Mesenchymal stem cell (in vitro differentiated cells and primary cell): ENCODE results near the gene SLC38A1.
"Not testable (repeated sequence)": the region's sequence is repeated elsewhere in the genome, so short reads cannot be mapped to it uniquely, and the experiment has no call there.

Source experiments
- DNase-seq: peaks from one replicate; pipeline ENCODE4 v3.0.0-alpha.2; 2013
- H2AFZ ChIP-seq: one replicate; pipeline ENCODE4 v1.6.1; 2013; ENCODE audit warnings: low read depth, mild to moderate bottlenecking, control low read depth, inconsistent platforms, low read length, moderate library complexity
- H2AK5ac ChIP-seq: 2 replicates; pipeline ENCODE4 v1.6.1; 2013; ENCODE audit warnings: low read length, moderate library complexity, mild to moderate bottlenecking, inconsistent platforms; ENCODE audit not compliant: severe bottlenecking
- H2BK120ac ChIP-seq: one replicate; pipeline ENCODE4 v1.6.1; 2013; ENCODE audit warnings: low read depth, mild to moderate bottlenecking, inconsistent platforms, low read length, moderate library complexity
- H2BK12ac ChIP-seq, 2 experiments: one replicate each; pipeline ENCODE4 v1.6.1; 2013; ENCODE audit warnings: inconsistent platforms in 2 of 2, low read length in 2 of 2, mild to moderate bottlenecking in 2 of 2, moderate library complexity in 2 of 2, control low read depth in 1 of 2
- H2BK15ac ChIP-seq: one replicate; pipeline ENCODE4 v1.6.1; 2013; ENCODE audit warnings: mild to moderate bottlenecking, low read depth, inconsistent platforms; ENCODE audit not compliant: poor library complexity, severe bottlenecking
- H2BK5ac ChIP-seq: 2 replicates; pipeline ENCODE4 v1.6.1; 2013; ENCODE audit warnings: low read depth, mild to moderate bottlenecking, low read length, control low read depth, inconsistent platforms; ENCODE audit not compliant: poor library complexity, severe bottlenecking
- H3K14ac ChIP-seq, 2 experiments: one replicate each; pipeline ENCODE4 v1.6.1; 2013; ENCODE audit warnings: inconsistent platforms in 2 of 2, low read length in 2 of 2, control low read depth in 1 of 2, mild to moderate bottlenecking in 1 of 2, moderate library complexity in 1 of 2
- H3K18ac ChIP-seq, 2 experiments: one replicate each; pipeline ENCODE4 v1.6.1; 2013; ENCODE audit warnings: inconsistent platforms in 2 of 2, low read length in 2 of 2, control low read depth in 1 of 2, low read depth in 1 of 2, mild to moderate bottlenecking in 1 of 2
- H3K23ac ChIP-seq, 2 experiments: one replicate each; pipeline ENCODE4 v1.6.1; 2013; ENCODE audit warnings: inconsistent platforms in 2 of 2, low read length in 2 of 2, mild to moderate bottlenecking in 2 of 2, moderate library complexity in 2 of 2, control low read depth in 1 of 2
- H3K27ac ChIP-seq: 2 replicates; pipeline ENCODE4 v1.5.1; 2013; ENCODE audit warnings: mild to moderate bottlenecking, moderate library complexity, low read length, control low read depth, inconsistent platforms; ENCODE audit not compliant: poor library complexity, severe bottlenecking
- H3K27me3 ChIP-seq, 2 experiments: 2 replicates each; pipeline versions ENCODE4 v1.6.1 to v1.7.0; 2013; ENCODE audit warnings: low read length in 2 of 2, mild to moderate bottlenecking in 2 of 2, moderate library complexity in 2 of 2, control low read depth in 1 of 2, inconsistent platforms in 1 of 2; ENCODE audit not compliant: control insufficient read depth in 1 of 2, insufficient read depth in 1 of 2
- H3K36me3 ChIP-seq, 2 experiments: 2 replicates each; pipeline versions ENCODE4 v1.6.1 to v1.7.0; 2013; ENCODE audit warnings: low read length in 2 of 2, control low read depth in 1 of 2, inconsistent platforms in 1 of 2, low read depth in 1 of 2, mild to moderate bottlenecking in 1 of 2; ENCODE audit not compliant: insufficient read depth in 2 of 2, control insufficient read depth in 1 of 2
- H3K4ac ChIP-seq, 2 experiments: one replicate each; pipeline ENCODE4 v1.6.1; 2013; ENCODE audit warnings: inconsistent platforms in 2 of 2, low read length in 2 of 2, mild to moderate bottlenecking in 2 of 2, moderate library complexity in 2 of 2, control low read depth in 1 of 2, low read depth in 1 of 2
- H3K4me1 ChIP-seq: 2 replicates; pipeline ENCODE4 v1.6.1; 2013; ENCODE audit warnings: low read depth, low read length, control low read depth; ENCODE audit not compliant: control insufficient read depth, insufficient read depth
- H3K4me2 ChIP-seq: 2 replicates; pipeline ENCODE4 v1.6.1; 2013; ENCODE audit warnings: low read length, mild to moderate bottlenecking, inconsistent platforms; ENCODE audit not compliant: poor library complexity, severe bottlenecking
- H3K4me3 ChIP-seq, 2 experiments: 2 replicates each; pipeline versions ENCODE4 v1.5.1 to v1.7.0; 2013; ENCODE audit warnings: low read length in 2 of 2, mild to moderate bottlenecking in 2 of 2, control low read depth in 1 of 2, low read depth in 1 of 2; ENCODE audit not compliant: insufficient read depth in 1 of 2
- H3K79me1 ChIP-seq: replicated peaks from 2 replicates; pipeline ENCODE4 v1.6.1; 2013; ENCODE audit warnings: mild to moderate bottlenecking, control low read depth, low read length, inconsistent platforms; ENCODE audit not compliant: poor library complexity, severe bottlenecking
- H3K9ac ChIP-seq: 2 replicates; pipeline ENCODE4 v1.7.0; 2013; ENCODE audit warnings: mild to moderate bottlenecking, low read length, moderate library complexity
- H3K9me3 ChIP-seq: 2 replicates; pipeline ENCODE4 v1.7.0; 2013; ENCODE audit warnings: mild to moderate bottlenecking, low read length; ENCODE audit not compliant: control insufficient read depth
- H4K8ac ChIP-seq: one replicate; pipeline ENCODE4 v1.6.1; 2013; ENCODE audit warnings: inconsistent platforms, mild to moderate bottlenecking, low read length, moderate library complexity
- H4K91ac ChIP-seq: one replicate; pipeline ENCODE4 v1.6.1; 2013; ENCODE audit warnings: mild to moderate bottlenecking, low read length, inconsistent platforms
- WGBS: methylation state at CpG from one replicate; pipeline ENCODE4 v1.1.7; 2013; ENCODE audit warnings: mixed read lengths; 5-methylcytosine and 5-hydroxymethylcytosine counted together

Gene SLC38A1

GRCh38 chr12:46249960-46250359 lies 18.9 kb downstream of the SLC38A1 start:
- not testable (repeated sequence) for H3K4me2 ChIP-seq, H4K8ac ChIP-seq, H3K18ac ChIP-seq, H2BK15ac ChIP-seq, H2AFZ ChIP-seq, H3K9me3 ChIP-seq, H3K4me3 ChIP-seq, H4K91ac ChIP-seq, H3K27me3 ChIP-seq, H3K79me1 ChIP-seq, H2BK120ac ChIP-seq, H3K14ac ChIP-seq, H3K27ac ChIP-seq, H3K36me3 ChIP-seq, H2BK12ac ChIP-seq, H3K4me1 ChIP-seq, H2BK5ac ChIP-seq, H3K9ac ChIP-seq, H3K23ac ChIP-seq, H2AK5ac ChIP-seq, DNase-seq, H3K4ac ChIP-seq
- WGBS: 87% methylated on average over 4 of the region's 4 CpGs

DNA sequence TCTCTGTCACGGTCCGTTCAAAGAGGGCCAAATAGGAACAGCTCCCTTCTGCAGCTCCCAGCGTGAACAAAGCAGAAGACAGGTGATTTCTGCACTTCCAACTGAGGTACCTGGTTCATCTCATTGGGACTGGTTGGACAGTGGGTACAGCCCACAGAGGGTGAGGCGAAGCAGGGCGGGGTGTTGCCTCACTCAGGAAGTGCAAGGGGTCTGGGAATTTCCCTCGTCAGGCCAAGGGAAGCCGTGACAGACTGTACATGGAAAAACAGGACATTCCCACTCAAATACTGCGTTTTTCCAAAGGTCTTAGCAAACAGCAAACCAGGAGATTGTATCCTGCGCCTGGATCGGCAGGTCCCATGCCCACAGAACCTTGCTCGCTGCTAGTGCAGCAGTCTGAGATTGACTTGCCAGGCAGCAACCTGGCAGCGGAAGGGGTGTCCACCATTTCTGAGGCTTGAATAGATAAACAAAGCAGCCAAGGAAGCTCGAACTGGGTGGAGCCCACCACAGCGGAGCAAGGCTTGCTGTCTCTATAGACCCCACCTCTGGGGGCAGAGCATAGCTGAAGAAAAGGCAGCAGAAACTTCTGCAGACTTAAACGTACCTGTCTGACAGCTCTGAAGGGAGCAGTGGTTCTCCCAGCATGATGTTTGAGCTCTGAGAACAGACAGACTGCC lies 22.7 kb downstream of the SLC38A1 start:
- Histone ChIP-seq H3K9ac (no peak overlapping the region), H3K27ac (no peak overlapping the region), H3K4me2 (no peak overlapping the region), H3K79me1 (peaks cover 8% of the 10 kb centered on the region), H3K9me3 (peaks cover 12% of the 10 kb centered on the region), H3K36me3 (peaks cover 0 to 8% of the 10 kb centered on the region in 2 experiments), H3K27me3 (no peaks in the 10 kb centered on the region), H4K91ac (no peak overlapping the region), H3K14ac (no peak overlapping the region), H4K8ac (peak overlapping the region; percentile 49), H3K23ac (no peak overlapping the region), H3K4me3 (no peak overlapping the region), H3K18ac (no peak overlapping the region), H3K4me1 (peaks cover 3% of the 10 kb centered on the region), H2BK12ac (no peak overlapping the region), H2AK5ac (no peak overlapping the region), H3K4ac (no peak overlapping the region), H2BK120ac (no peak overlapping the region), H2BK15ac (no peak overlapping the region), H2BK5ac (no peak overlapping the region), H2AFZ (no peak overlapping the region)
- WGBS: 93% methylated on average over 15 of the region's 15 CpGs
- no peak for DNase-seq

DNA sequence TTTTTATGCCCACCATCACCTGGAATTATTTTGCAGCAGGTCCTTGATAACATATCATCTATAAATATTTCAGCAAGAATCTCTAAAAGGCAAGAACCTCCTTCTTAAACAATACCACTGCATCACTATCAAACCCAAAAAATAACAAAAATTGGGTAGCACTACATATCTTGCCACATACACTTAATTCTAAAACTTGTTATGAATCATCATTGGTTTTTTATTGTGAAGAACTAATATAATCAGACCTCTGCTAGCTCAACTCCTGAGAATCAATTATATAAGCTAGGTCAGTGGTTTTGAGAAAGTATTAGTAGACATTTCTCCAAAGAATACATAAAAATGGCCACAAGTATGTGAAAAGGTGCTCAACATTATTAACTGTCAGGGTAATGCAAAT lies 23.8 kb downstream of the SLC38A1 start:
- H3K14ac ChIP-seq: no peak overlapping the region
- DNase-seq: no peak
- H2BK15ac ChIP-seq: no peak overlapping the region
- no peak overlapping the region for H3K23ac ChIP-seq
- H3K79me1 ChIP-seq: peaks cover 10% of the 10 kb centered on the region
- H3K4me2 ChIP-seq: no peak overlapping the region
- no peak overlapping the region for H4K91ac ChIP-seq
- H3K4me1 ChIP-seq: peaks cover 3% of the 10 kb centered on the region
- H2BK5ac ChIP-seq: no peak overlapping the region
- no peaks in the 10 kb centered on the region for H3K27me3 ChIP-seq
- no peak overlapping the region for H3K18ac ChIP-seq
- no peak overlapping the region for H2BK12ac ChIP-seq
- H3K9me3 ChIP-seq: peaks cover 12% of the 10 kb centered on the region
- H3K27ac ChIP-seq: no peak overlapping the region
- no peak overlapping the region for H3K9ac ChIP-seq
- H3K4me3 ChIP-seq: no peak overlapping the region
- no peak overlapping the region for H2AFZ ChIP-seq
- no peak overlapping the region for H3K4ac ChIP-seq
- H2BK120ac ChIP-seq: no peak overlapping the region
- H4K8ac ChIP-seq: no peak overlapping the region
- peaks cover 0 to 12% of the 10 kb centered on the region in 2 experiments for H3K36me3 ChIP-seq
- H2AK5ac ChIP-seq: no peak overlapping the region

DNA sequence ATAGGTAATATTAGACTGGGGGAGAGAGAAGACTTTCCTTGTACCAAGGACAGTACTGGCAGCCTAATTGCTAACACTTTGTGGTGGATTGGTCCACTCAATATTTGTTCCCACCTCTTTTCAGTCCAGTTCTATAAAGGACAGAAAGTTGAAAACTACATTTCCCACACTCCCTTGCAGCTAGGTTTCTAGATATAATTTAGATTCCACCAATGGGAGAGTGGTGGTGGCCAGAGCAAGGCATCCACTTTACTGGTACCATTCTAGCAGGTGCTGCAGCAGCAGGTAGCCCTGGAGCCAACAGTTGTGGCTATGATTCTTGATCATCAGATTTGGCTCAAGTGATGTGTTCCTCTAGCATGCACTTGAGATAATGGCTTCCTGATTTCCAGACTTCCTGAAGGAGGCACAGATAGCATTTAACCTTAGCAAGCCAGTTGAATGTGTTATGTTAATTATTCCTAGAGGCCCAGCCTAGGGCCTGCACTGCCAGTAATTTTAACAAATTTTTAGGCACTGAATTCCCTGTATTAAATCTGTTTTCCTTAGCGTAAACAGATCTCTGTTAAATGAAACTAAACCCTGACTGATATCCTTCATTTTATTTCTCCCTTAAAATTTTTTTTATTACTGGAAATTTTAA lies 24.4 kb downstream of the SLC38A1 start:
- Histone ChIP-seq H3K23ac (no peak overlapping the region), H3K18ac (no peak overlapping the region), H3K9ac (no peak overlapping the region), H3K4me2 (no peak overlapping the region), H4K8ac (no peak overlapping the region), H3K4me3 (no peak overlapping the region), H2BK12ac (no peak overlapping the region), H3K27ac (no peak overlapping the region), H2BK15ac (no peak overlapping the region), H3K79me1 (peaks cover 10% of the 10 kb centered on the region), H3K4me1 (peaks cover 3% of the 10 kb centered on the region), H2BK120ac (no peak overlapping the region), H3K14ac (no peak overlapping the region), H2AFZ (no peak overlapping the region), H2AK5ac (no peak overlapping the region), H3K36me3 (peaks cover 0 to 12% of the 10 kb centered on the region in 2 experiments), H3K27me3 (no peaks in the 10 kb centered on the region), H2BK5ac (no peak overlapping the region), H3K9me3 (peaks cover 12% of the 10 kb centered on the region), H4K91ac (no peak overlapping the region), H3K4ac (no peak overlapping the region)
- WGBS: no CpG with 5 or more reads among the region's 1 CpG
- DNase-seq: no peak
